ENCODE results near the gene DNAJB7. TPM values are rescaled to one million over a fixed set of nuclear protein-coding genes. Genes with fewer than 3 reads are reported as not detected.
A peak's percentile ranks its signal among the peaks of the same experiment; 100 is the strongest.
"Not testable (repeated sequence)": the region's sequence is repeated elsewhere in the genome, so short reads cannot be mapped to it uniquely, and the experiment has no call there.

The DNAJB7 gene
- total and polyA plus RNA-seq, 4 donors: 0.15 TPM; not detected in 3

GRCh38 chr22:40853333-40853732 lies 8.6 kb downstream of the DNAJB7 start (continued):
- TF ChIP-seq ZBTB33 (IDR thresholded peaks at IDR 0.05) (no peak), FOXA1 (IDR thresholded peaks at IDR 0.05) (no peak)

- not testable (repeated sequence) for H3K4me3 ChIP-seq (ENCODE audit: low read depth in 1 of 3, low read length in 3 of 3); H3K4me1 ChIP-seq (ENCODE audit: control insufficient read depth in 4 of 4, insufficient read depth in 4 of 4, low read length in 3 of 4); H3K27me3 ChIP-seq (ENCODE audit: control insufficient read depth in 4 of 4, insufficient read depth in 4 of 4, low read length in 3 of 4); H3K9me3 ChIP-seq (ENCODE audit: control insufficient read depth in 4 of 4, low read length in 3 of 4); H3K9ac ChIP-seq (ENCODE audit: low read depth in 1 of 2, low read length in 2 of 2); DNase-seq (ENCODE audit: low spot score)
- H3K27ac ChIP-seq (ENCODE audit: low read depth in 1 of 2, low read length in 2 of 2): peak overlapping the region; percentile 29 to 41
- peak in 1 of 2 donors; percentile 12 for TF ChIP-seq RXRA (IDR thresholded peaks at IDR 0.05)
- TF ChIP-seq HNF4A (conservative IDR thresholded peaks at IDR 0.05): peak in 1 of 2 donors; percentile 41
- H3K36me3 ChIP-seq (ENCODE audit: control insufficient read depth in 4 of 4, insufficient read depth in 3 of 4, low read depth in 1 of 4, low read length in 3 of 4): peaks cover 6 to 53% (median 40%) of the 10 kb centered on the region in 4 donors
- 76% methylated on average over 11 of the region's 11 CpGs for WGBS
These were observed 16.1 kb downstream of the DNAJB7 start for GRCh38 chr22:40845816-40846215.

- no peaks in the 10 kb centered on the region for H3K27me3 ChIP-seq (ENCODE audit: control insufficient read depth in 4 of 4, insufficient read depth in 4 of 4, low read length in 3 of 4)
- H3K9me3 ChIP-seq (ENCODE audit: control insufficient read depth in 4 of 4, low read length in 3 of 4): no peaks in the 10 kb centered on the region
- no peak for TF ChIP-seq YY1 (IDR thresholded peaks at IDR 0.05)
- no peak for TF ChIP-seq GABPA (IDR thresholded peaks at IDR 0.05 in 1 of 2, conservative IDR thresholded peaks at IDR 0.05 in 1 of 2)
- TF ChIP-seq ZBTB33 (IDR thresholded peaks at IDR 0.05): no peak
- peaks cover 8 to 61% (median 47%) of the 10 kb centered on the region in 4 donors for H3K36me3 ChIP-seq (ENCODE audit: control insufficient read depth in 4 of 4, insufficient read depth in 3 of 4, low read depth in 1 of 4, low read length in 3 of 4)
- no peak overlapping the region for H3K4me3 ChIP-seq (ENCODE audit: low read depth in 1 of 3, low read length in 3 of 3)
- no peak overlapping the region for H3K9ac ChIP-seq (ENCODE audit: low read depth in 1 of 2, low read length in 2 of 2)
- no peak for DNase-seq (ENCODE audit: low spot score)
- H3K4me1 ChIP-seq (ENCODE audit: control insufficient read depth in 4 of 4, insufficient read depth in 4 of 4, low read length in 3 of 4): no peaks in the 10 kb centered on the region
- 96% methylated on average over 3 of the region's 3 CpGs for WGBS
- H3K27ac ChIP-seq (ENCODE audit: low read depth in 1 of 2, low read length in 2 of 2): no peak overlapping the region
These were observed 17.0 kb downstream of the DNAJB7 start for GRCh38 chr22:40844951-40845350.

- Histone ChIP-seq H3K9me3 (ENCODE audit: control insufficient read depth in 4 of 4, low read length in 3 of 4) (no peaks in the 10 kb centered on the region), H3K27me3 (ENCODE audit: control insufficient read depth in 4 of 4, insufficient read depth in 4 of 4, low read length in 3 of 4) (no peaks in the 10 kb centered on the region), H3K27ac (ENCODE audit: low read depth in 1 of 2, low read length in 2 of 2) (no peak overlapping the region), H3K4me3 (ENCODE audit: low read depth in 1 of 3, low read length in 3 of 3) (no peak overlapping the region), H3K4me1 (ENCODE audit: control insufficient read depth in 4 of 4, insufficient read depth in 4 of 4, low read length in 3 of 4) (peaks cover 0 to 2% (median 0%) of the 10 kb centered on the region in 4 donors), H3K9ac (ENCODE audit: low read depth in 1 of 2, low read length in 2 of 2) (no peak overlapping the region), H3K36me3 (ENCODE audit: control insufficient read depth in 4 of 4, insufficient read depth in 3 of 4, low read depth in 1 of 4, low read length in 3 of 4) (peaks cover 13 to 73% (median 44%) of the 10 kb centered on the region in 4 donors)
- 77% methylated on average over 3 of the region's 3 CpGs for WGBS
- no peak for DNase-seq (ENCODE audit: low spot score)
- TF ChIP-seq CTCF (IDR thresholded peaks at IDR 0.05; ENCODE audit: low read depth, low read length, missing input control) (no peak), MAX (IDR thresholded peaks at IDR 0.05) (no peak), NR2F2 (IDR thresholded peaks at IDR 0.05) (no peak), ZBTB33 (IDR thresholded peaks at IDR 0.05) (no peak), JUND (IDR thresholded peaks at IDR 0.05) (no peak), FOXA1 (IDR thresholded peaks at IDR 0.05) (no peak), GABPA (IDR thresholded peaks at IDR 0.05 in 1 of 2, conservative IDR thresholded peaks at IDR 0.05 in 1 of 2) (no peak), HNF4G (IDR thresholded peaks at IDR 0.05) (no peak), ATF3 (IDR thresholded peaks at IDR 0.05) (no peak), EGR1 (IDR thresholded peaks at IDR 0.05; ENCODE audit: low read depth in 2 of 2) (no peak)
These were observed 23.4 kb downstream of the DNAJB7 start for GRCh38 chr22:40838486-40838885.

All from liver (tissue), 9 donors.